Stimulated activated CD4-positive, alpha-beta T cell treated with anti-CD3 and anti-CD28 coated beads, TNF-alpha, amount 100 ng/mL, for 1 hour (primary cell): ENCODE data around the gene MAPK8IP1.
"Not testable (repeated sequence)": the region's sequence is repeated elsewhere in the genome, so short reads cannot be mapped to it uniquely, and the experiment has no call there.

Experiments used
- DNase-seq, 3 donors: peaks; one replicate each; pipeline ENCODE4 v3.0.0-alpha.2; 2020; ENCODE audit warnings: low read depth in 3 of 3, low spot score in 1 of 3

The MAPK8IP1 gene

DNA sequence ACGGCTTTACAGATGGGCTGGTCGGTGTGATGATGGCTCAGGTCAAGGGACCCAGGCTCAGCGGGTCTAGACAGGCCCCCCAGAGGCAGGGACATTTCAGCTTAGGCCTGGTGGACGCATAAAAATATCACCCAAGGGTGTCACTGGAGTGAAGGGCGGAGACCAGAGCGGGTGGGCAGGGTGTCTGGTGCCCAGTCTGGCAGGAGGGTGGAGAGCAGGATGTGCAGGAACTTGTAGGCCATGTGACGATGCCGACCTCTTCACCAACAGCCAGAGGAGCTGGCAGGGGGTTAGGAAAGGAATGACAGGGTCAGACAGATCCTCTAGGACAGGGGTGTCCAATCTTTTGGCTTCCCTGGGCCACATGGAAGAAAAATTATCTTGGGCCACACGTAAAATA lies 4.5 kb downstream of the MAPK8IP1 start:
- no peak for DNase-seq

DNA sequence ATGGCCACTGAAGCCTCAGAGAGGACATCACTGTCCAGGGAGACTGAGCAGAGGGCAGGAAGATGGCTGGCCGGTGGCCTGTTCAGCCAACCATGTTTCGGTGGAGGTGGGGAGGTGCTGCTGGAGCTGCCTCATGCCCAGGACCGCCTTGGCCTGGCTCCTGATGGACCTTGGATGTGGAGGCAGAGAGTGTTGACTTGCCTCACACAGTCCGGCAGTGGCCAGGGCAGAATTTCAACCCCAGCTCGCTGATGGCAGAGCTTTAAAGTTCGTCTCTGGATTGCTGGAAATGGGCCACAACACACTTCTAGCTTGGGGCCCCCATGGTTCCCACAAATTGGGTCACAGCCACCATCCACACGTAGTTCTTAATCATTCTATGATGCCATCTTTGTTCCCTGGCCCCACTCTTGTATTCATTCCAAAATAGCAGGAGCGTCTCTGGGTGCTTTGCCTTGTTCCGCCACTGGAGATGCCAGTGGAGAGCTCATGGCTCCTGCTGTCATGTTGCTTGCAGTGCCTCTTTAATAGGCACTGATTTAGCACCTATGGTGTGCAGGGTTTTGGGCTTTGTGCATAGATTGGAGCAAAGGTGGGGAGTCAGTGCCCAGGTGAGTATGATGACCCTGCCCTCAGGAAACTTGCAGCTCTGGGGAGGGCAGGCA lies 5.6 kb downstream of the MAPK8IP1 start:
- DNase-seq = no peak

GRCh38 chr11:45892856-45893255 lies 7.4 kb downstream of the MAPK8IP1 start:
- no peak for DNase-seq

DNA sequence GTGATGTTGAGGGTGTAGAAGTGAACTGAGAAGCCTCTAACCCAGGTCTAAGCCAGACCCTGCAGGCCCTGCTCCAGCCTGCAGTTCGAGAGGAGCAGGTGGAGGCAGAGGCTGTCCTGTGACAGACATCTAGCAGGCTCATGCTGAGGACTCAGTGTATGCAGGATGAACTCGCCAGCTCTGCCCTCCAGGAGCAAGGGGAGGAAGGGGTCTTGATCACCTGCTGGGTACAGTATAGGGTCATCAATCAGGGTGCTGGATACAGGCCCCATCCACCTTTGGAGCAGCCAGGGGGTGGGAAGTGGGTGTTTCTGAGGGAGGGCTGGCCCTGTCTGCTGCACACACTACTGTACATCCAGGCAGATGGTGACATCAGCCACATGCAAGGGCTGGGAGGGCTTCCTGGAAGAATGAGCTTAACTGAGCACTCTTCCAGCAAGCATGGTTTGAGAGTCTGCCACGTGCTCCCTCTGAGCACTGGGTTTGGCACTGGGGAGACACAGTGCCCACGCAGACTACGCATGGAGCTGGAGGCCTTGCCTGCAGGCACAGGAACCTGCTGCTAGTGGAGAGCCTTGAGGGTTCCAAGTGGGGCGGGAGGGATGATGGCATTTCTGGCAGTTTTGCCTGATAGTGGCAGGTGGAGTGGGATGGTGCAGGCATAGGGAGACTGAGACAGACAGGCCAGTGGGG lies 9.2 kb downstream of the MAPK8IP1 start:
- DNase-seq = no peak

- DNase-seq = no peak
These were observed 10.3 kb downstream of the MAPK8IP1 start for GRCh38 chr11:45895553-45896259.

DNA sequence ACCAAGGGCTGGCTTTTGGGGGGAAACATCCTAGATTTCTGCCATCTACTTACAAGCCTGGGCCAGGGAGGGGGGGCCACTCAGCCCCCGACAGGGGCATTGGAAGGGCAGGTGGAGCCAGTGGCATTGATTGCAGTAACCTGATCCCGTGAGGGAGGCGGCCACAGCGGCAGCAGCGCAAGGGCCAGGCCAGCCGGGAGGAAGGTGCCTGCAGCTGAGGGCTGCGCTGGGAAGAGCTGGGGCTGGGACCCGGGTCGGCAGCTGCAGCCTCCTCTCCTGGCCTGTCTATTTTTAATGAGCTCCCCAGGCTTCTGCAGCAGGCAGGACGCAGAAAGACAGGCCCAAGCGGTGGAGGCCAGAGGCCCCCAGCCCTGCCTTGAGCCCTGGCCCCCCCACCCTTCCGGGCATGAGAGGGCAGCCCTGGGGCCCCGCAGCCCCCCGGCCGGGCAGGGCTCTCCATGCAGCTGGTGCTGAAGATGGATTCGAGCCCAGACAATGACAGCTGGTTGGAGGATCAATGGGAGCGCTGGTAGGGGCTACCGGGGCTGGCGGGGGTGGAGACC lies 11.1 kb downstream of the MAPK8IP1 start:
- DNase-seq = no peak

DNA sequence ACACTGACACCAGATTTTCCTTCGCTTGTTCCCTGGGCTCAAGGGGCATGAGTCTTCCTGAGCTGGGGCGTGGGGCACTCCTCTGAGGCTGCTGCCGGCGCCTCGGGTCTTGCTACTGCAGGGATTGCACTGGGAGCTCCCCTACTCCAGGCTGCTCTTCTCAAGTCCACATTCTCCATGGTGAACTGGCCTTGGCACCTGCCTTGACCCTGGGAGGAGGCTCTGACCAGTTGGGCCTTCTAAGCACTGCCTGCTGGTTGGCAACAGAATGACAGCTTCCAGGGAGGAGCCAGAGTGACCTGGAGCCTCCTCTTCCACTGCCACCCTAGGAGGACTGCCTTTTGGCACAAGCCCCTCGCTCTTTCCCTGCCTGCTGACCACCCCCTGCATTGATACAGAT lies 12.1 kb downstream of the MAPK8IP1 start:
- DNase-seq = no peak

GRCh38 chr11:45899086-45899447 lies 13.6 kb downstream of the MAPK8IP1 start:
- DNase-seq = no peak

DNA sequence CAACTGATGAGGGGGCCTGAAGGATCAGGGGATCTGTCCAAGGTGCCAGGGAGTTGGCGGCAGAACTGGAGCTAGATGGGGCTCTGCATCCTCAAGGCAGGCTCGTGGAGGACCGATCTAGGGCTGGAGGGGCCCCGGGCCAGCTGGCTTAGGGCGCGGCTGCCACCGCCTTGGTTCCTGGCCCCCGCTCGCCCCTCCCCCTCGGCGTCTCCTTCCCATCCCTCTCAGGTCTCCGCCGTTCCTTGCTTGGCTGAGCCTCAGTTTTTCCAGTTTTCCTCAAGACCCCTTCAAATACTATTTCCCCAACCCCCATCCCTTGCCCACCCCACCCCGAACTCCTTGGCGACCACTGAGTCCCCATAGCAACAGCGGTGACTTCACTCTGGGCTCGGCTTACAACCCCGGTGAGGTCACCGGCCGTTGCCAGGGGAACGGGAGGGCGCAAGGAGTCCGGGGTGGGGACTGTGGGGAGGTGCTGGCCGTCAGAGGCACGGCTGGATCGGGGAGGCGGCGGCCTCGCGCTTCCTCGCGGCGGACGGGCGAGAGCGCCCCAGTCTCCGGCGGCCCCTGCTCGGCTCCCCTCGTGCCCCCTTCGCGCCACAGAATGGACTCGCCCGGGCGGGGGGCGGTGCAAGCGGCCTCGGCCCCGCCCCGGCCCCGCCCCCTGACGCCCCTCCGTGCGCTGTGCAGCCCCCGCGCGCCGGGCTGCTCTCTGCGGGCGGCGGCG lies 14.2 kb downstream of the MAPK8IP1 start:
- DNase-seq = no peak

GRCh38 chr11:45900175-45900800 lies 14.8 kb downstream of the MAPK8IP1 start:
- not testable (repeated sequence) for DNase-seq

GRCh38 chr11:45900916-45901617 lies 15.6 kb downstream of the MAPK8IP1 start:
- no peak for DNase-seq

GRCh38 chr11:45901626-45902025 lies 16.2 kb downstream of the MAPK8IP1 start:
- no peak for DNase-seq

GRCh38 chr11:45902452-45903380 lies 17.3 kb downstream of the MAPK8IP1 start:
- no peak for DNase-seq

GRCh38 chr11:45904309-45904915 lies 19.0 kb downstream of the MAPK8IP1 start:
- DNase-seq = no peak

DNA sequence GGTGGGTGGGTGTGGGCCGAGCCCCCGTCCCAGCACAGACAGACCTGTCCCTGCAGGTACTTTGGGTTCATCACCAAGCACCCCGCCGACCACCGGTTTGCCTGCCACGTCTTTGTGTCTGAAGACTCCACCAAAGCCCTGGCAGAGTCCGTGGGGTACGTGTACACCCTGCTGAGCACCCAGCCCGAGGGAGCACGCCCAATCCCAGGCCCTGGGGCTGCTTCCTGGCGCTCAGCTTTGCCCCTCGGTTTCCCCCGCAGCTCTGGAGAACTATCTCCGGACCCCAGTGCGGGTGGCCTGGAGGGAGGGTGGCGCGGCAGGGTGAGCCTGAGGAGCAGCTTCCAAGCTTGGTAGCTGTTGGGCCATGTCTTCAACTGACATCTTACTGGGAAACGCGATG lies 19.6 kb downstream of the MAPK8IP1 start:
- no peak for DNase-seq

- DNase-seq = not testable (repeated sequence)
These were observed 20.1 kb downstream of the MAPK8IP1 start for GRCh38 chr11:45905576-45905975.

- no peak for DNase-seq
These were observed 20.7 kb downstream of the MAPK8IP1 start for GRCh38 chr11:45906096-45906682.

- DNase-seq = no peak
These were observed 21.6 kb downstream of the MAPK8IP1 start, which contains the start of gene FREY1 for GRCh38 chr11:45906965-45907611. Gene FREY1, minus strand, starts transcription at chr11:45907271. Its CDS starts 26 bp downstream, at chr11:45907245.
